ACC112 (cell line): Measurements from ENCODE around the gene TDRD3.
"Not testable (repeated sequence)": the region's sequence is repeated elsewhere in the genome, so short reads cannot be mapped to it uniquely, and the experiment has no call there.

Source experiments
- H2AFZ ChIP-seq: fragments of 200-600 bp; sonication (generic); one replicate; pipeline ENCODE4 v1.6.0; 2017; ENCODE audit warnings: antibody characterized with exemption, low read length; ENCODE audit not compliant: unreplicated experiment
- H3K27ac ChIP-seq: fragments of 200-600 bp; sonication (generic); 2 replicates; pipeline ENCODE4 v1.5.1; 2014; ENCODE audit warnings: low read depth, mild to moderate bottlenecking, antibody characterized with exemption, low read length, moderate library complexity
- H3K27me3 ChIP-seq: fragments of 200-600 bp; sonication (generic); 2 replicates; pipeline ENCODE4 v1.6.1; 2014; ENCODE audit warnings: mild to moderate bottlenecking, antibody characterized with exemption, low read length, moderate library complexity, mixed read lengths; ENCODE audit not compliant: insufficient read depth
- H3K36me3 ChIP-seq: fragments of 200-600 bp; sonication (generic); 2 replicates; pipeline ENCODE4 v1.6.1; 2016; ENCODE audit warnings: mild to moderate bottlenecking, antibody characterized with exemption, low read length, moderate library complexity, mixed read lengths; ENCODE audit not compliant: insufficient read depth
- H3K4me1 ChIP-seq: fragments of 200-600 bp; sonication (generic); one replicate; pipeline ENCODE4 v1.6.1; 2016; ENCODE audit warnings: low read length, mixed read lengths; ENCODE audit not compliant: insufficient read depth, unreplicated experiment, control insufficient read depth
- H3K4me3 ChIP-seq: fragments of 200-600 bp; sonication (generic); 2 replicates; pipeline ENCODE4 v1.5.1; 2014; ENCODE audit warnings: mild to moderate bottlenecking, low read depth, low read length
- H3K79me2 ChIP-seq: fragments of 200-600 bp; sonication (generic); one replicate; pipeline ENCODE4 v1.6.0; 2016; ENCODE audit warnings: low read length; ENCODE audit not compliant: control insufficient read depth, unreplicated experiment, insufficient read depth

Gene TDRD3

GRCh38 chr13:60398379-60398891 lies 1.4 kb downstream of the TDRD3 start:
- Histone ChIP-seq H3K27me3 (no peaks in the 10 kb centered on the region), H3K27ac (peak overlapping the region; percentile 73), H3K4me3 (peak overlapping the region; percentile 91), H3K79me2 (peaks cover 29% of the 10 kb centered on the region), H2AFZ (peak overlapping the region; percentile 91), H3K4me1 (peaks cover 10% of the 10 kb centered on the region), H3K36me3 (no peaks in the 10 kb centered on the region)

GRCh38 chr13:60398907-60399589 lies 2.0 kb downstream of the TDRD3 start:
- Histone ChIP-seq H2AFZ (peak overlapping the region; percentile 35), H3K4me3 (peak overlapping the region; percentile 91), H3K27me3 (no peaks in the 10 kb centered on the region), H3K79me2 (peaks cover 29% of the 10 kb centered on the region), H3K27ac (no peak overlapping the region), H3K4me1 (peaks cover 10% of the 10 kb centered on the region), H3K36me3 (no peaks in the 10 kb centered on the region)

GRCh38 chr13:60402022-60402421 lies 5.0 kb downstream of the TDRD3 start:
- H3K4me3 ChIP-seq = no peak overlapping the region
- H3K36me3 ChIP-seq = no peaks in the 10 kb centered on the region
- peaks cover 36% of the 10 kb centered on the region for H3K79me2 ChIP-seq

GRCh38 chr13:60407095-60407494 lies 10.1 kb downstream of the TDRD3 start:
- Histone ChIP-seq H3K4me3 (no peak overlapping the region), H3K4me1 (no peaks in the 10 kb centered on the region), H3K79me2 (peaks cover 7% of the 10 kb centered on the region), H3K27me3 (no peaks in the 10 kb centered on the region), H2AFZ (no peak overlapping the region), H3K27ac (no peak overlapping the region), H3K36me3 (no peaks in the 10 kb centered on the region)

More at GRCh38 chr13:60402022-60402421, 5.0 kb downstream of the TDRD3 start:
- no peaks in the 10 kb centered on the region for H3K27me3 ChIP-seq
- no peak overlapping the region for H3K27ac ChIP-seq
- H2AFZ ChIP-seq = no peak overlapping the region
- peaks cover 10% of the 10 kb centered on the region for H3K4me1 ChIP-seq

- H3K27ac ChIP-seq, H3K36me3 ChIP-seq, H3K27me3 ChIP-seq, H3K79me2 ChIP-seq, H2AFZ ChIP-seq, H3K4me1 ChIP-seq, H3K4me3 ChIP-seq: not testable (repeated sequence)
Observed at GRCh38 chr13:60407852-60408251, 10.8 kb downstream of the TDRD3 start.

- H3K4me3 ChIP-seq, H2AFZ ChIP-seq, H3K27me3 ChIP-seq, H3K27ac ChIP-seq, H3K4me1 ChIP-seq, H3K79me2 ChIP-seq, H3K36me3 ChIP-seq: not testable (repeated sequence)
Observed at GRCh38 chr13:60409574-60410292, 12.7 kb downstream of the TDRD3 start.

- peaks cover 4% of the 10 kb centered on the region for H3K79me2 ChIP-seq
- no peak overlapping the region for H3K4me3 ChIP-seq
- H3K4me1 ChIP-seq = no peaks in the 10 kb centered on the region
- no peaks in the 10 kb centered on the region for H3K27me3 ChIP-seq
- H3K27ac ChIP-seq = no peak overlapping the region
- no peaks in the 10 kb centered on the region for H3K36me3 ChIP-seq
- no peak overlapping the region for H2AFZ ChIP-seq
Observed at GRCh38 chr13:60410299-60410698, 13.3 kb downstream of the TDRD3 start.

- Histone ChIP-seq H3K36me3 (no peaks in the 10 kb centered on the region), H3K4me1 (no peaks in the 10 kb centered on the region), H3K79me2 (no peaks in the 10 kb centered on the region), H3K27me3 (no peaks in the 10 kb centered on the region), H3K27ac (no peak overlapping the region), H2AFZ (no peak overlapping the region), H3K4me3 (no peak overlapping the region)
Observed at GRCh38 chr13:60411464-60411863, 14.4 kb downstream of the TDRD3 start.

GRCh38 chr13:60411983-60412382 lies 15.0 kb downstream of the TDRD3 start:
- no peaks in the 10 kb centered on the region for H3K36me3 ChIP-seq
- H3K27ac ChIP-seq = no peak overlapping the region
- no peaks in the 10 kb centered on the region for H3K27me3 ChIP-seq
- H2AFZ ChIP-seq = no peak overlapping the region
- H3K4me3 ChIP-seq = no peak overlapping the region
- no peaks in the 10 kb centered on the region for H3K4me1 ChIP-seq
- no peaks in the 10 kb centered on the region for H3K79me2 ChIP-seq

- no peak overlapping the region for H3K4me3 ChIP-seq
- no peak overlapping the region for H3K27ac ChIP-seq
- no peak overlapping the region for H2AFZ ChIP-seq
- no peaks in the 10 kb centered on the region for H3K4me1 ChIP-seq
- H3K27me3 ChIP-seq = no peaks in the 10 kb centered on the region
- H3K36me3 ChIP-seq = no peaks in the 10 kb centered on the region
- H3K79me2 ChIP-seq = no peaks in the 10 kb centered on the region
Observed at GRCh38 chr13:60412909-60413616, 16.0 kb downstream of the TDRD3 start.
